Right lobe of liver (tissue), 4 donors: ENCODE results near the gene CDH13.

Experiments used
- POLR2A ChIP-seq: fragments of 450-650 bp; IDR thresholded peaks from one replicate; pipeline ENCODE4 v1.6.1; 2017; ENCODE audit warnings: antibody characterized with exemption, mild to moderate bottlenecking
- TF ChIP-seq, protein P1 (sequence below), 4 donors: fragments of 200-600 bp in 3 of 4; fragments of 450-650 bp in 1 of 4; IDR thresholded peaks; one replicate each; pipeline versions ENCODE4 v1.5.1 to v1.8.0; 2016 to 2022; ENCODE audit warnings: antibody characterized with exemption in 4 of 4, mild to moderate bottlenecking in 2 of 4
- donor health status: DM: no; HTN: no; CAD: no.
- donor health status: DM: no; HTN: no; CAD: no.
- donor health status: DM: no; HTN: yes; CAD: no.

- TF ChIP-seq POLR2A = no peak
- TF ChIP-seq, protein P1, sequence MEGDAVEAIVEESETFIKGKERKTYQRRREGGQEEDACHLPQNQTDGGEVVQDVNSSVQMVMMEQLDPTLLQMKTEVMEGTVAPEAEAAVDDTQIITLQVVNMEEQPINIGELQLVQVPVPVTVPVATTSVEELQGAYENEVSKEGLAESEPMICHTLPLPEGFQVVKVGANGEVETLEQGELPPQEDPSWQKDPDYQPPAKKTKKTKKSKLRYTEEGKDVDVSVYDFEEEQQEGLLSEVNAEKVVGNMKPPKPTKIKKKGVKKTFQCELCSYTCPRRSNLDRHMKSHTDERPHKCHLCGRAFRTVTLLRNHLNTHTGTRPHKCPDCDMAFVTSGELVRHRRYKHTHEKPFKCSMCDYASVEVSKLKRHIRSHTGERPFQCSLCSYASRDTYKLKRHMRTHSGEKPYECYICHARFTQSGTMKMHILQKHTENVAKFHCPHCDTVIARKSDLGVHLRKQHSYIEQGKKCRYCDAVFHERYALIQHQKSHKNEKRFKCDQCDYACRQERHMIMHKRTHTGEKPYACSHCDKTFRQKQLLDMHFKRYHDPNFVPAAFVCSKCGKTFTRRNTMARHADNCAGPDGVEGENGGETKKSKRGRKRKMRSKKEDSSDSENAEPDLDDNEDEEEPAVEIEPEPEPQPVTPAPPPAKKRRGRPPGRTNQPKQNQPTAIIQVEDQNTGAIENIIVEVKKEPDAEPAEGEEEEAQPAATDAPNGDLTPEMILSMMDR (IDR thresholded peaks at IDR 0.05) = no peak
Measured at GRCh38 chr16:83791916-83792315, 1165.1 kb downstream of the CDH13 start.
